DMS114 treated with DMSO at 0.1 percent for 48 hours (cell line): ENCODE results near the gene HECA.
"Not testable (repeated sequence)": the region's sequence is repeated elsewhere in the genome, so short reads cannot be mapped to it uniquely, and the experiment has no call there.

ENCODE experiments used
- DNase-seq: peaks from one replicate; lab custom pipeline; 2025; ENCODE audit not compliant: unreplicated experiment; lab: John Stamatoyannopoulos, UW

The HECA gene

GRCh38 chr6:139135578-139136545, 982 bp downstream of the HECA start:
- DNase-seq, result no peak

- no peak for DNase-seq
Measured at GRCh38 chr6:139137706-139138105, 2.8 kb downstream of the HECA start.

- DNase-seq, result not testable (repeated sequence)
Measured at GRCh38 chr6:139140854-139141253, 6.0 kb downstream of the HECA start.

GRCh38 chr6:139142262-139142661, 7.4 kb downstream of the HECA start:
- no peak for DNase-seq

- no peak for DNase-seq
Measured at GRCh38 chr6:139143111-139143510, 8.2 kb downstream of the HECA start.

- DNase-seq, result no peak
Measured at GRCh38 chr6:139144490-139145085, 9.7 kb downstream of the HECA start.

GRCh38 chr6:139145661-139146060, 10.8 kb downstream of the HECA start:
- no peak for DNase-seq

GRCh38 chr6:139146317-139146726, 11.4 kb downstream of the HECA start:
- no peak for DNase-seq

- no peak for DNase-seq
Measured at GRCh38 chr6:139147628-139148027, 12.7 kb downstream of the HECA start.

GRCh38 chr6:139148557-139149235, 13.8 kb downstream of the HECA start:
- no peak for DNase-seq

GRCh38 chr6:139149383-139149782, 14.5 kb downstream of the HECA start:
- no peak for DNase-seq

GRCh38 chr6:139150920-139151319, 16.0 kb downstream of the HECA start:
- no peak for DNase-seq

GRCh38 chr6:139151425-139152087, 16.7 kb downstream of the HECA start:
- no peak for DNase-seq

- DNase-seq, result no peak
Measured at GRCh38 chr6:139152088-139152891, 17.4 kb downstream of the HECA start.

- DNase-seq, result no peak
Measured at GRCh38 chr6:139152892-139153271, 18.0 kb downstream of the HECA start.

GRCh38 chr6:139153855-139154254, 19.0 kb downstream of the HECA start:
- no peak for DNase-seq

- no peak for DNase-seq
Measured at GRCh38 chr6:139154881-139155547, 20.1 kb downstream of the HECA start.

GRCh38 chr6:139156102-139156501, 21.2 kb downstream of the HECA start:
- DNase-seq, result no peak

- DNase-seq, result no peak
Measured at GRCh38 chr6:139156551-139156950, 21.7 kb downstream of the HECA start.

- DNase-seq, result not testable (repeated sequence)
Measured at GRCh38 chr6:139157086-139157485, 22.2 kb downstream of the HECA start.
